GM12874 (cell line): Measurements from ENCODE around the gene PPIP5K2.

Experiments
- TF ChIP-seq, protein P1 (sequence below): IDR thresholded peaks from 2 replicates; pipeline ENCODE4 v1.5.1; 2011; ENCODE audit warnings: low read depth, mild to moderate bottlenecking, control low read depth, low read length, moderate library complexity; ENCODE audit not compliant: insufficient read depth

Gene PPIP5K2

DNA sequence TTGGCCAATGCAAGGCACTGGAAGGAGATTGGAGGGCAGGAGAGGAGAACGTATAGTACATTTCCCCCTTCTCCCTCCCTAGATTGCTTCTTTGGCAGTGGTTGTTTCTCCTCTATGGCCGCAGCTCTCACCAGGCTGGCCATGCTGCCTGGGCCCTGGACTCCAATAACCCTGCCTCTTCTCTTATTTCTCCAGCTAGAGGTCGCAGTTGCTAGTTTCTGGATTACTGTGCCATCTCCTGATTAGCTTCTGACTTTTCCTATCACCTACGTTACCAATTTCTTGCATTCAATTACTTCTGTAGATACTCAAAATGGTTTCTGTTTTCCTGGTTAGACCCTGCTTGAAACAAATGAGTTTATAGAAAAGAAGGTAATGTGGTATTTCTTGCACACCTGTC is 136.1 kb downstream of the PPIP5K2 start:
- TF ChIP-seq, protein P1, sequence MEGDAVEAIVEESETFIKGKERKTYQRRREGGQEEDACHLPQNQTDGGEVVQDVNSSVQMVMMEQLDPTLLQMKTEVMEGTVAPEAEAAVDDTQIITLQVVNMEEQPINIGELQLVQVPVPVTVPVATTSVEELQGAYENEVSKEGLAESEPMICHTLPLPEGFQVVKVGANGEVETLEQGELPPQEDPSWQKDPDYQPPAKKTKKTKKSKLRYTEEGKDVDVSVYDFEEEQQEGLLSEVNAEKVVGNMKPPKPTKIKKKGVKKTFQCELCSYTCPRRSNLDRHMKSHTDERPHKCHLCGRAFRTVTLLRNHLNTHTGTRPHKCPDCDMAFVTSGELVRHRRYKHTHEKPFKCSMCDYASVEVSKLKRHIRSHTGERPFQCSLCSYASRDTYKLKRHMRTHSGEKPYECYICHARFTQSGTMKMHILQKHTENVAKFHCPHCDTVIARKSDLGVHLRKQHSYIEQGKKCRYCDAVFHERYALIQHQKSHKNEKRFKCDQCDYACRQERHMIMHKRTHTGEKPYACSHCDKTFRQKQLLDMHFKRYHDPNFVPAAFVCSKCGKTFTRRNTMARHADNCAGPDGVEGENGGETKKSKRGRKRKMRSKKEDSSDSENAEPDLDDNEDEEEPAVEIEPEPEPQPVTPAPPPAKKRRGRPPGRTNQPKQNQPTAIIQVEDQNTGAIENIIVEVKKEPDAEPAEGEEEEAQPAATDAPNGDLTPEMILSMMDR: no peak

DNA sequence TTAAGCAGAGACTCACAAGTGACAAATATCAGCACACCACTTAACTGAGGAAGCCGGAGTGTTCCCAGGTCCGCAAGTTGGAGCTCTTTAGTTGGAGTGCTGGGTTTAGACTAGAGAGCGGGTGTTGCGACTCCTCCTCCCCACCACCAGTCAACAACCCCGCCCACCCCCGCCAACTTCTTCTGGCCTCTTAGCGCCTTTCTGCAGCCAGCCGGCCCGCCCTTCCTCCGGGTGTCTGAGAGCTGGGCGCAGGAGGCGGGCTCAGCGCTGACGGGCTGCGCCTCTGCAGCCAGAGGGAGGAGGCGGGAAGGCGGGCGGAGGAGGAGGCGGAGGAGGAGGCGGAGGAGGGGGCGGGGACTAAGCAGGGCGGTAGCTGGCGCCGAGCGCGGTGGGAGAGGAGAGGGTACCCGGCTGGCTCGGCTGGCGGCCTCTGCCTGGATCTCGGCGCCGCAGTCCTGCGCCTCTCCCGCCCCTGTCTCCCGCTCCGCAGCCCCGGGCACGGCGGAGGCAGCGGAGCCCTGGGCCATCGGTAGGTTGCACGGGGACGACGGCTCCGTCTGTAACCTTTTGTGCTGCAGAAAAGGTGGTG is 138.4 kb downstream of the PPIP5K2 start, which contains the start of gene MACIR:
MACIR (plus strand) TSS at position 396 of the 589 bp plus-strand sequence. CDS start 17,157 bp downstream, outside the sequence.
- TF ChIP-seq, protein P1: no peak

DNA sequence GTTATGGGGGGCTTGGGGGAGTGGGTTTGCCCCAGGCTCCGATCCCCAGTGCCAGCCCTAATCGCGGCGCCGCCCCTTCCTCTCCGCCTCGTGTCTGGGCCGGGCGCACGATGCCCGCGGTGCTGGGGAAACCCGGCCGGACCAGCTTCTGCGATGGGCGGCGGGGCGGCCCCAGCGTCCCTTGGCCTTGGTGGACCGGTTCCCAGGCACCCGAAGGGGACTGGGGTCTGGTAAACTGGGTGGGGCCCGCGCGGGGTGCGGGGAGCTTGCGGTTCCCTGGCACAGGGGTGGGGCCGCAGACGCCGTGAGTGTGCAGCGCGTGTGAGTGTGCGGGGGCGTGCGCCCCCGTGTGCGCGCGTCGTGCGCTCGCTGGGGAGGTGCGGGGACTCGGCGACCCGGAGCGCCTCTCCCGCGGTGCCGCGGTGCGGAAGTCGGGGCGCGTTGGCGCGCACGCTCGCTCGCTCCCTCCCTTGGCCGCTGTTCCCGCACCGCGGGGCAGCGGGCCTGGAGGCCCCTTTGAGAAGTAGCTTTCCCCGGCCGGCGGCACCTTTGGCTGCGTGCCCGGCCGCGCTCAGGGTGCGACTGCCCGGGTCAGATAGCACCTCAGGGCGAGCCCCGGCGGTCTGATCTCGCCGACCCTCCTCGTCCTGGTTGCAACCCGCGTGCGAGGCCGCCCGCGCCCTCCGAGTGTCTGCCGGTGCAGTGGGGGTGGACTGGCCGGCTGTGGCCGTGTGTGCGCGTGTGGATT is 139.0 kb downstream of the PPIP5K2 start:
- TF ChIP-seq, protein P1: 0 out of 2 replicates have a peak, but pooled peaks have one; percentile 20

DNA sequence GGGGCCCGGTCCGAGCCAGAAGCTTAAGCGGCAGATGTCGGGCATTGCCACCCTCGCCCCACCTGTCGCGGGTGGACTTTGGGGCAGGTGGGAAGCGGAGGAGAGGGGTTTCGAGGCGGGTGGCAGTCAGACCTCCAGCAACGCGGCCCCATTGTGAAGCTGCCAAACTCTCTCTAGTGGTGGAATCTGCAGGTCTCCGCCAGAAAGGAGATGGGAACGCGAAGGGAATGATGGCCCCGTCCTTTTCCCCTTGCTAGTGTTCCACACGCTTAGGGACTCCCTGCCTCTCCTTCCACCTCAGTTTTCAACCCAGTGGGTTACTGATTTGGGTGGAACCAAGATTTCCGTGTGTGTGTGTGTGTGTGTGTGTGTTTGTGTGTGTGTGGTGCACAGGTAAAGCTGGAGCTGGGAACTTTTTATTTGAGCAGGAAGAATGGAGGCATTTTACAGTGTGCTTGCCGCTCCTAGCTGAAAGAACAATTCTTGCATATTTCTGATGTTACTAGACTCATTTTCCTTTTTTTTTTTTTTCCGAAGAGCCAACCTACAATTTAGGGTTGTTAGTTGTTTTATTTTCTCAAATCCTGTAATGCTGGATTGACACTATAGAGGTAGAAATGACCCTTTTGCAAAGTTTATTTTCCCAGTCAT is 139.7 kb downstream of the PPIP5K2 start:
- TF ChIP-seq, protein P1: no peak

DNA sequence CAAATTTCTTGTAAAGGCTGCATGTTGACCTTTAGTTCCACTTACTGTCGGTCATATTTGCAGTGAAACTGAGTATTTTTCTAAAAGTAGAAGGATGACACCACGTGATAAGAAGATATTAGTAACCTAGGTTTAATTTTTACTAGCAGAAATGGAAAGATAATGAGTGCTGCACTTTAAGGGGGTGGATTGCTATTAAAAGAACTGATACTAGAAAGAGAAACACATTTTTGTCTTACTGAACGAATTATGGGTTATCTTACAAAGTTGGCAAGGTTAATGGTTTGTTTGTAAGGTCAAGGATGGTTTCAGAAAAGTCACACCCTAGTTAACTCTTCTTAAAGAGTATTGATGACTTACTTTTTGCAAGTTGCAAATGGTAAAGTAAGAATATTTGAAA is 140.8 kb downstream of the PPIP5K2 start:
- TF ChIP-seq, protein P1: no peak
